Activated CD4-positive, alpha-beta memory T cell treated with anti-CD3 and anti-CD28 coated beads for 36 hours (primary cell): ENCODE data around the gene SMAGP. TPM values are rescaled to one million over a fixed set of nuclear protein-coding genes. Genes with fewer than 3 reads are reported as not detected.
A peak's percentile ranks its signal among the peaks of the same experiment; 100 is the strongest.
"Not testable (repeated sequence)": the region's sequence is repeated elsewhere in the genome, so short reads cannot be mapped to it uniquely, and the experiment has no call there.

Experiments
- CTCF ChIA-PET: fragments of 350-600 bp; sonication (Branson Sonifier 250); formaldehyde crosslinking; loops from one replicate; lab custom pipeline; 2021; ENCODE audit warnings: antibody characterized with exemption, inconsistent platforms; lab: Charles Lee
- POLR2A ChIA-PET: fragments of 350-600 bp; sonication (Branson Sonifier 250); formaldehyde crosslinking; loops from one replicate; lab custom pipeline; 2021; ENCODE audit warnings: antibody characterized with exemption; lab: Charles Lee
- DNase-seq: peaks from one replicate; pipeline ENCODE4 v3.0.0-alpha.2; 2020
- H3K27ac Mint-ChIP-seq: one replicate; pipeline ENCODE4 v1.8.0; 2021; ENCODE audit warnings: mixed read lengths
- H3K27me3 Mint-ChIP-seq: one replicate; pipeline ENCODE4 v1.8.0; 2021; ENCODE audit warnings: mixed read lengths
- H3K36me3 Mint-ChIP-seq: one replicate; pipeline ENCODE4 v1.8.0; 2021; ENCODE audit warnings: mixed read lengths
- H3K4me1 Mint-ChIP-seq: one replicate; pipeline ENCODE4 v1.8.0; 2021; ENCODE audit warnings: low read depth, mixed read lengths
- H3K4me3 Mint-ChIP-seq: one replicate; pipeline ENCODE4 v1.8.0; 2021; ENCODE audit warnings: mild to moderate bottlenecking, mixed read lengths
- H3K9me3 Mint-ChIP-seq: one replicate; pipeline ENCODE4 v1.8.0; 2021; ENCODE audit warnings: mixed read lengths
- intact Hi-C: fragments of 100-400 bp; cut with micrococcal nuclease; formaldehyde crosslinking; loops from one replicate; pipeline ENCODE4 v1.15.1; 2023
- total RNA-seq, 2 experiments: library from RNA; stranded (reverse); gene quantifications; one replicate each; pipeline ENCODE4 v1.2.3, GENCODE V29; 2021

SMAGP gene
- total RNA-seq, 2 experiments from 2014 or later = 0.55 to 0.73 TPM

DNA sequence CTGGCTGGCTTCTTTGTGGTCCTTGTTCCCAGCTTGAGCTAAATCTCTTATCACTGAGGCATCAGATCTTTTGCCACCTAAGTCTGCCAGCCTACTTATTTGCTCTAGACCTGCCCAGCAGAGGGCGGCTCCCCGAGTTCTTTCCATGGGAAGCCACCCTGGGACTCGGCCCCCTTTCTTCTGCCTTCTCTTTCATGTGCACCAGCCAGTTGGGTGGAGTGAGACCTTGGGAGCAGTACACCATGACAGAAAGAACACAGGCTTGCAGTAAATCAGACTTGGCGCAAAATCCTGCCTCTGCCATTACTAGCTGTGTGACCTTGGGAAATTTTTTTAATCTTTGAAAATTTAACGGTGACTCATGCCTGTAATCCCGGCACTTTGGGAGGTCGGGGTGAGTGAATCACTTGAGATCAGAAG is 7.4 kb downstream of the SMAGP start:
- Mint-ChIP-seq H3K27me3 (no peaks in the 10 kb centered on the region), H3K4me1 (peaks cover 18% of the 10 kb centered on the region), H3K9me3 (no peaks in the 10 kb centered on the region), H3K4me3 (no peak overlapping the region), H3K27ac (no peak overlapping the region), H3K36me3 (no peaks in the 10 kb centered on the region)
- peak; percentile 57 for DNase-seq
- intact Hi-C loops = loop anchor here (10.0 kb wide), 1 partner anchor 272 kb away; no protein-coding TSS in a partner anchor
- ChIA-PET POLR2A (interaction anchor here (0.7 to 1.3 kb wide), 2 partner anchors 8 to 29 kb away, joined by 3 read pairs; no protein-coding TSS in a partner anchor), CTCF (interaction anchor here (0.9 to 4.2 kb wide), 7 partner anchors 8 to 87 kb away, joined by 3 to 42 read pairs (median 7); no protein-coding TSS in a partner anchor)

DNA sequence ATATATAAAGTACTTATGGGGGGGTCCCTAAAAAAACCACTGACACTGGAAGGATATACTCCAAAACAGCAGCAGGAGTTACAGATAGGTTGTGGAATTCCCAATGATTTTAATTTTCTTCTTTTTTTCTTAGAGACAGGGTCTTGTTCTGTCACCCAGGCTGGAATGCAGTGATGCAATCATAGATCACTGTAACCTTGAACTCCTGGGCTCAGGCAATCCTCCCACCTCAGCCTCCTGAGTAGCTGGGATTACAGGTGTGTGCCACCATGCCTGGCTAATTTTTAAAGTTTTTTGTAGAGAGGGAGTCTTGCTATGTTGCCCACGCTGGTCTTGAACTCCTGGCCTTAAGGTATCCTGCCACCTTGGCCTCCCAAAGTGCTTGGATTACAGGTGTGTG is 10.6 kb downstream of the SMAGP start:
- H3K4me1 Mint-ChIP-seq, H3K36me3 Mint-ChIP-seq, DNase-seq, H3K9me3 Mint-ChIP-seq, H3K27me3 Mint-ChIP-seq, POLR2A ChIA-PET, H3K27ac Mint-ChIP-seq, intact Hi-C loops, H3K4me3 Mint-ChIP-seq: not testable (repeated sequence)
- CTCF ChIA-PET = interaction anchor here (0.7 to 1.4 kb wide), 2 partner anchors 16 to 81 kb away, joined by 3 to 4 read pairs; no protein-coding TSS in a partner anchor

DNA sequence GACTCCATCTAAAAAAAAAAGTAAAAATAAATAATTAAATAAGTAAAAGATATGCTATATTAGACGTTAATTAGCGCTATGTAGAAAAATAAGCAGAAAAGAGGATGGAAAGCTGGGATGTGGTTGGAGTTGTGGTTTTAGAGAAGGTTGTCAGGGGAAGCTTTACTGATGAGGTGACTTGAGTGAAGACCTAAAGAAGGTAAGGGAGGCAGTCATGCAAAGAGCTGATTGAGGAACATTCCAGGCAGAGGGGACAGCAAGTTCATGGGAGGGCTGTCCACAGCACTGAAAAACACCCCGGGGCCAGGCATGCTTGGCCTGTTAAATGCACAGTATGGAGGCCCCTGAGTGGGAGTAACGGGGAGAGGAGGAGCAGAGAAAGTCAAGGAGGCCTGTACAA is 15.7 kb downstream of the SMAGP start:
- DNase-seq = no peak
- H3K4me1 Mint-ChIP-seq = no peaks in the 10 kb centered on the region
- CTCF ChIA-PET = interaction anchor here (0.8 kb wide), 1 partner anchor 11 kb away, joined by 3 read pairs; no protein-coding TSS in a partner anchor
- H3K4me3 Mint-ChIP-seq = no peak overlapping the region
- no peak overlapping the region for H3K27ac Mint-ChIP-seq
- POLR2A ChIA-PET = no interaction called here
- no peaks in the 10 kb centered on the region for H3K36me3 Mint-ChIP-seq
- H3K27me3 Mint-ChIP-seq = no peaks in the 10 kb centered on the region
- intact Hi-C loops = no loop called here
- no peaks in the 10 kb centered on the region for H3K9me3 Mint-ChIP-seq

DNA sequence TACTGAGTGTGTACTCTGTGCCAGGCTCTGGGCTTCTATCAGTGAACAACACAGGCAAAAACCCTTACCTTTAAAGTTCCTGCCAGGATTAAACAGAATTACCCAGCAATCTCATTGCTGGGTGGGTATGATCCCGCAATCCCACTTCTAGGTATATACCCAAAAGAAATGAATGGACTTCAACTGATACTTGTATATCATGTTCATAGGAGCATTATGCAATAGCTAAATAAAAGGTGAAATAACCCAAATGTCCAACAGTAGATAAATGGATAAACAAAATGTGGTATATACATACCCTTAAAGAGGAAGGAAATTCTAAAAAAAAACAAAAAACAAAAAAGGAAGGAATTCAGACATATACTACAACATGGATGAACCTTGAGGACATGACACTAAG is 16.9 kb downstream of the SMAGP start:
- intact Hi-C loops = no loop called here

DNA sequence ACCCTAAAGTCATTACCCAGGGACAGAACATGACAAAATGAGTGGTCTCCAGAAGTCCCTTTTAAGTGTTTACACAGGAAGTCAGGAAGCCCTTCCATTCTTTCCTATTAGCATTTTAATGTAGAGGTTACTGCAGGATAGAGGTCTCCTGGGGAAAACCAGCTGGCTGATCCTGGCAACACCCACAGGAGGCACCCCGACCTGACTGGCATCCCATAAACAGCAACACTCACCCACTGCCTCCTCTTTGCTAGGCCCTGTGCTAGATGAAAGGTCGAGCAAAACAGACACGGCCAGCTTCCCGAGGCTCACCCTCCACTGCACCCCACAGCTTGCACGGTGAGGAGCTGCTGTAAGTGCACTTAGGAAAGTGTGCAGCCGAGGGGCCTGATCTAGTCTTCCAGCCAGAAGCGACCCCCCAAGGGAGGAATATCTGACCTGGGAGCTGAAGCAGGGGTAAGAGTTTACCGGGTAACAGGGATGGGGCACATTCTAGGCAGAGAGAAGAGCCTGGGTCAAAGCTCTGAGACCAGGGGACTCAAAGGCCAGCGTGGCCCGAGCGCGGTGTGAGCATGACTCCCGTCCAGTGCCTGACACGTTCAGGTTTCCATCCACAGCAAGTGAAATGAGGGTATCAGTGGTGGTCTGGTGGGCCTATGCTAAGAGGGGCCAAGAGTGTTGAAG is 22.6 kb downstream of the SMAGP start:
- POLR2A ChIA-PET = interaction anchor here (0.6 to 1.0 kb wide), 2 partner anchors 9 to 237 kb away, joined by 4 read pairs; partner anchors contain the start of gene DAZAP2
- CTCF ChIA-PET = interaction anchor here (0.6 to 0.8 kb wide), 2 partner anchors 225 to 422 kb away, joined by 3 read pairs; no protein-coding TSS in a partner anchor
- peak overlapping the region; percentile 57 for H3K27ac Mint-ChIP-seq
- intact Hi-C loops = loop anchor here (2.0 to 10.0 kb wide), 2 partner anchors 165 to 483 kb away; partner anchors contain the start of genes ATF1 and CSRNP2
- no peak overlapping the region for H3K4me3 Mint-ChIP-seq
- DNase-seq = no peak
- H3K4me1 Mint-ChIP-seq = peaks cover 38% of the 10 kb centered on the region
- H3K27me3 Mint-ChIP-seq = no peaks in the 10 kb centered on the region
- H3K9me3 Mint-ChIP-seq = no peaks in the 10 kb centered on the region
- peaks cover 10% of the 10 kb centered on the region for H3K36me3 Mint-ChIP-seq

More for the DNA sequence above, 16.9 kb downstream of the SMAGP start:
- H3K9me3 Mint-ChIP-seq = no peaks in the 10 kb centered on the region
- no peaks in the 10 kb centered on the region for H3K27me3 Mint-ChIP-seq
- CTCF ChIA-PET = interaction anchor here (0.6 to 3.1 kb wide), 19 partner anchors 9 to 210 kb away, joined by 3 to 29 read pairs (median 4); partner anchors contain the start of genes DAZAP2, POU6F1 and SMAGP
- H3K36me3 Mint-ChIP-seq = no peaks in the 10 kb centered on the region
- POLR2A ChIA-PET = interaction anchor here (1.7 kb wide), 1 partner anchor 13 kb away, joined by 4 read pairs; no protein-coding TSS in a partner anchor
- H3K4me1 Mint-ChIP-seq = peaks cover 2% of the 10 kb centered on the region
- DNase-seq = no peak
- H3K27ac Mint-ChIP-seq = no peak overlapping the region
- H3K4me3 Mint-ChIP-seq = no peak overlapping the region

DNA sequence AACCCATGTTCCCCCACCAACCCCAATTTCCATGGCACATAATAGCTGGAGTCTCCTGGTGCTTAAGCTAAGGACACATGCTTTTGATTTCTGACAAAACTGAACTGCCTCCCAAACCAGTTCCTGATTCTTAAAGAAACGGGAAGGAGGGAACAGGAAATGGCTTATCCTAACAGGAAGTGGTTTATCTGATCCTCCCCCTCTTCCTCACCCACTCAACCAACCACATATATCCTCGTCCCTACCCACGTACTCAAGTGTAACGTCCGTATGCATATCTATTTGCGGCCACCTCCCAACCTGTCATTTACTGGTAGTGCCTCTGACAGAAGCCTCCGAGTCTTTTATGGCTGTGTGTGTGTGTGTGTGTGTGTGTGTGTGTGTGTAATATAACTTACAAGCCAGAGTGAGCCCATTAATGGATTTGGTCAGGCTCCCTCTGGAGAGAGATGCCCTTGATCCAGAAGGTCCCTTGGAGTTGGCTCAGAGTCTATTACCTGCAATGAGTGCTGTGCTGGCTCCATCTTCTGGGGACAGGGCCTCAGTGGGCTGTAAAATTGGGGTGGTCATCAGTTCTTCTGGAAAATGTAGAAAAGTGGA is 23.9 kb downstream of the SMAGP start:
- CTCF ChIA-PET = interaction anchor here (1.5 to 1.9 kb wide), 2 partner anchors 16 to 95 kb away, joined by 6 to 7 read pairs; no protein-coding TSS in a partner anchor
- peak overlapping the region; percentile 15 for H3K4me3 Mint-ChIP-seq
- POLR2A ChIA-PET = interaction anchor here (0.7 to 1.0 kb wide), 2 partner anchors 24 to 525 kb away, joined by 4 read pairs; no protein-coding TSS in a partner anchor
- intact Hi-C loops = loop anchor here (2.0 to 10.0 kb wide), 2 partner anchors 164 to 482 kb away; partner anchors contain the start of genes ATF1 and CSRNP2
- H3K36me3 Mint-ChIP-seq = peaks cover 18% of the 10 kb centered on the region
- peak overlapping the region; percentile 85 for H3K27ac Mint-ChIP-seq
- H3K4me1 Mint-ChIP-seq = peaks cover 46% of the 10 kb centered on the region
- H3K27me3 Mint-ChIP-seq = no peaks in the 10 kb centered on the region
- no peaks in the 10 kb centered on the region for H3K9me3 Mint-ChIP-seq
- DNase-seq = peak; percentile 61

DNA sequence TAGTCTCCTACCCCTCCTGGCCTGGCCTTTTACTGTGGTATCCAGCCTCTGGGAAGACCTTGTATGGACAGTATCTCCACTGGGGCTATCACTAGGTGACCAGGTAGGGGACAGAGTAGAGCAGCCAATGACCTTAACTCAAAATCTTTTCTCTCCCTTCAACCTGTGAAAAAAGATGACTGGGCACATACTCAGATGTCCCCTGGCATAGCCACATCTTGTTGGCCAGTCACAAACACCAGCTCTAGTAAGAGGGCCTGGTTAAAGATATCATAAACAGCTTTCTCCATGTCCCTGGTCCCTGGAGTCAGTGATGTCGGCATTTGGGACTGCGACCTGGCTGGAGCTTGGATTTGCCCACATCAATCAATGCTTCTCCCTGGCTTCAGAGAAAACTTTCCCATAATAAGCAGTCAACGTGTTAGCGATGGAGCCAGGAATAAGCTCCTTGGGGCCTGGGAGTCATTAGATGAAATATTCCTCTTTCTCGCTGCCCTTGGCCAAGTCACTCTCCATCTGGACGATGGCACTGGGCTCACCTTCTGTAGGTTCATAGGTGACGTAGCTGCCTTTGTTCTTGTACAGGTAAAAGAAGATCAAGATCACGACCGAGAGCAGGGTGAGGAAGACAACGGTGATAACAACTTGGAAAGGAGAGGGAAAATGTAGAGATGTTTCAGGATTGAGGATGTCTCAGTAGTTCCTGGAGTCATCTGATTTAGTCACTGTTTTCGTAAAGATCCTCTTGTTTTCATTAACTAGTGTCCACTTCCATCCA is 24.6 kb downstream of the SMAGP start:
- H3K36me3 Mint-ChIP-seq = peaks cover 23% of the 10 kb centered on the region
- peaks cover 51% of the 10 kb centered on the region for H3K4me1 Mint-ChIP-seq
- peak overlapping the region; percentile 85 for H3K27ac Mint-ChIP-seq
- H3K27me3 Mint-ChIP-seq = no peaks in the 10 kb centered on the region
- peak overlapping the region; percentile 15 for H3K4me3 Mint-ChIP-seq
- ChIA-PET POLR2A (interaction anchor here (0.7 to 1.0 kb wide), 2 partner anchors 25 to 524 kb away, joined by 4 read pairs; no protein-coding TSS in a partner anchor), CTCF (interaction anchor here (0.9 to 1.9 kb wide), 3 partner anchors 17 to 844 kb away, joined by 3 to 7 read pairs (median 6); no protein-coding TSS in a partner anchor)
- DNase-seq = no peak
- no peaks in the 10 kb centered on the region for H3K9me3 Mint-ChIP-seq
- intact Hi-C loops = loop anchor here (2.0 to 10.0 kb wide), 2 partner anchors 163 to 481 kb away; partner anchors contain the start of genes ATF1 and CSRNP2

DNA sequence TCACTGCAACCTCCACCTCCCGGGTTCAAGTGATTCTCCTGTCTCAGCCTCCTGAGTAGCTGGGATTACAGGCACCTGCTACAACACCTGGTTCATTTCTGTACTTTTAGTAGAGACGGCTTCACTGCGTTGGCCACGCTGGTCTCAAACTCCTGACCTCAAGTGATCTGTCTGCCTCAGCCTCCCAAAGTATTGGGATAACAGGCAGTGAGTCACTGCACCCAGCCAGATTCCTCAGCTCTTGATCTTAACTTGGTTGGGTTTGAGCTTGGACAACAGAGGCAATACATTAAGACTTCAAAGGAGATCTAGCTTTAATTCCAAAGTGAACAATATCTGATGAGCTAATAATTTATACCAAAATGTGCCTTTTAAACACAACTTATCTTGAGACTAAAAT is 25.9 kb downstream of the SMAGP start:
- Mint-ChIP-seq H3K36me3 (peaks cover 34% of the 10 kb centered on the region), H3K4me1 (peaks cover 58% of the 10 kb centered on the region), H3K27ac (peak overlapping the region; percentile 71), H3K4me3 (no peak overlapping the region), H3K9me3 (no peaks in the 10 kb centered on the region), H3K27me3 (no peaks in the 10 kb centered on the region)
- ChIA-PET CTCF (interaction anchor here (0.6 to 4.7 kb wide), 4 partner anchors 8 to 46 kb away, joined by 3 to 29 read pairs (median 3); no protein-coding TSS in a partner anchor), POLR2A (interaction anchor here (1.3 kb wide), 1 partner anchor 25 kb away, joined by 4 read pairs; no protein-coding TSS in a partner anchor)
- intact Hi-C loops = loop anchor here (10.0 kb wide), 1 partner anchor 479 kb away; the partner anchor contains the start of gene ATF1
- no peak for DNase-seq

DNA sequence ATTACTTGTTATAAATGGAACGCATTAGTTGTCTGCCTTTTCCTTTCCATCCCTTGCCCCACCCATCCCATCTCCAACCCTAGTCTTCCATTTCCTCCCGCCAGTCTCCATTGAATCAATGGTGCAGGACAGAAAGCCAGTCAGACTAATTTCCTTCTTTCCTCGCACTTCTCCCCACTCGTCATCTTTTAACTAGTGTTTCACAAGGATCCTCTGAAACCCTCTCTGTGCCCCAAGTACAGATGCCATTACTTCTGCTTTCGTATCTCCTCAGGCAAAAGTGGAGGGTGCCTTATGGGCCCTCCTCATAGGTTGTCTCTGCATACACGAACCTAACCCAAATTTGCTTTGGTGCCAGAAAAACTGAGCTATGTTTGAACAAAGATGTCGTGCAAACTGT is 27.3 kb downstream of the SMAGP start:
- Mint-ChIP-seq H3K9me3 (no peaks in the 10 kb centered on the region), H3K4me3 (no peak overlapping the region), H3K27ac (peak overlapping the region; percentile 2), H3K36me3 (peaks cover 38% of the 10 kb centered on the region), H3K27me3 (no peaks in the 10 kb centered on the region), H3K4me1 (peaks cover 58% of the 10 kb centered on the region)
- CTCF ChIA-PET = interaction anchor here (4.7 kb wide), 1 partner anchor 9 kb away, joined by 29 read pairs; no protein-coding TSS in a partner anchor
- POLR2A ChIA-PET = no interaction called here
- intact Hi-C loops = loop anchor here (10.0 kb wide), 1 partner anchor 478 kb away; the partner anchor contains the start of gene ATF1
- DNase-seq = no peak

DNA sequence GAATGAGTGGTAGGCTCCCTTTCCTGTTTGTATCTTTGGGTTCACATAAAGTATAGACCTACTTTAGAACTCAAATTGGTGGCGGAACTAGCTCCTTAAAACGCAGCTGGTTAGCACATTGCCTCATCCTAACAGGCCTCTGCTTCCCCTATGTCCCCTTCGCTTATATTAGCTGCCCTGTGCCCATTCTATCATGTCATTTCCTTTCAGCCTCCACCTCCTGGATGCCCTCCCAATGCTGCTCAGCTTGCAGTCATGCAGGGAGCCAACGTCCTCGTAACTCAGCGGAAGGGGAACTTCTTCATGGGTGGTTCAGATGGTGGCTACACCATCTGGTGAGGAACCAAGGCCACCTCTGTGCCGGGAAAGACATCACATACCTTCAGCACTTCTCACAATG is 28.1 kb downstream of the SMAGP start:
- no peak overlapping the region for H3K4me3 Mint-ChIP-seq

More for the DNA sequence above, 28.1 kb downstream of the SMAGP start:
- ChIA-PET POLR2A (interaction anchor here (0.6 to 0.8 kb wide), 2 partner anchors 189 to 193 kb away, joined by 3 read pairs; no protein-coding TSS in a partner anchor), CTCF (interaction anchor here (1.0 to 4.7 kb wide), 3 partner anchors 10 to 99 kb away, joined by 3 to 29 read pairs (median 3); no protein-coding TSS in a partner anchor)
- H3K36me3 Mint-ChIP-seq = peaks cover 38% of the 10 kb centered on the region
- no peaks in the 10 kb centered on the region for H3K27me3 Mint-ChIP-seq
- intact Hi-C loops = loop anchor here (10.0 kb wide), 1 partner anchor 477 kb away; the partner anchor contains the start of gene ATF1
- no peak overlapping the region for H3K27ac Mint-ChIP-seq
- DNase-seq = no peak
- H3K9me3 Mint-ChIP-seq = no peaks in the 10 kb centered on the region
- peaks cover 53% of the 10 kb centered on the region for H3K4me1 Mint-ChIP-seq
